Astrocyte of the spinal cord (primary cell): Measurements from ENCODE around the gene SLC4A2.
"Not testable (repeated sequence)": the region's sequence is repeated elsewhere in the genome, so short reads cannot be mapped to it uniquely, and the experiment has no call there.

Source experiments
- DNase-seq: peaks from one replicate; pipeline ENCODE4 v3.0.0; 2011; ENCODE audit warnings: low read depth, low spot score
- H3K4me3 ChIP-seq: 2 replicates; pipeline ENCODE4 v1.5.1; 2011; ENCODE audit warnings: low read depth, mild to moderate bottlenecking, low read length, moderate library complexity
- CTCF ChIP-seq: IDR thresholded peaks from 2 replicates; pipeline ENCODE4 v1.5.1; 2012; ENCODE audit warnings: low read depth, mild to moderate bottlenecking, low read length, inconsistent platforms
- in situ Hi-C: cut with HindIII; loops from 2 replicates; pipeline ENCODE4 v1.10.0; 2017; ENCODE audit warnings: low sequenced_read_pairs

The SLC4A2 gene

GRCh38 chr7:151059367-151060112, at the start of gene SLC4A2:
SLC4A2 (plus strand) TSS chr7:151059589; CDS start chr7:151061988, 2,399 bp downstream.
- in situ Hi-C loops = no loop called here
- TF ChIP-seq CTCF = peak; percentile 62
- peak; percentile 69 for DNase-seq
- peak within 1 kb of the TSS; percentile 85 for H3K4me3 ChIP-seq

GRCh38 chr7:151010037-151010306, 49.4 kb upstream of the SLC4A2 start:
- no peak for DNase-seq
- no peak for TF ChIP-seq CTCF
- in situ Hi-C loops = no loop called here
- H3K4me3 ChIP-seq = no peak overlapping the region

- no peak overlapping the region for H3K4me3 ChIP-seq
- in situ Hi-C loops = no loop called here
- no peak for TF ChIP-seq CTCF
- no peak for DNase-seq
These were observed 48.9 kb upstream of the SLC4A2 start for GRCh38 chr7:151010307-151011096.

- no peak overlapping the region for H3K4me3 ChIP-seq
- DNase-seq = no peak
- no peak for TF ChIP-seq CTCF
- in situ Hi-C loops = no loop called here
These were observed 48.3 kb upstream of the SLC4A2 start for GRCh38 chr7:151011097-151011409.

GRCh38 chr7:151011616-151012015, 47.8 kb upstream of the SLC4A2 start:
- in situ Hi-C loops, H3K4me3 ChIP-seq, DNase-seq: not testable (repeated sequence)

- no peak for TF ChIP-seq CTCF
- in situ Hi-C loops = no loop called here
- H3K4me3 ChIP-seq = no peak overlapping the region
- DNase-seq = no peak
These were observed 47.2 kb upstream of the SLC4A2 start for GRCh38 chr7:151012031-151012692.

GRCh38 chr7:151012911-151013347, 46.5 kb upstream of the SLC4A2 start:
- in situ Hi-C loops = no loop called here
- H3K4me3 ChIP-seq = no peak overlapping the region
- peak; percentile 33 for DNase-seq
- peak; percentile 78 for TF ChIP-seq CTCF
